DOHH2 (cell line): ENCODE results near the gene ULBP1.

ENCODE experiments used
- EZH2phosphoT487 ChIP-seq: fragments of 200-600 bp; sonication (generic); IDR thresholded peaks from 2 replicates; pipeline ENCODE4 v1.6.1; 2017; ENCODE audit warnings: borderline replicate concordance, mild to moderate bottlenecking, antibody characterized with exemption, low read length, moderate library complexity, mixed read lengths
- TF ChIP-seq, protein P1 (sequence below): fragments of 200-600 bp; sonication (generic); IDR thresholded peaks from one replicate; pipeline ENCODE4 v1.5.1; 2014; ENCODE audit warnings: antibody characterized with exemption, mild to moderate bottlenecking, low read depth, low read length; ENCODE audit not compliant: poor library complexity, severe bottlenecking

DNA sequence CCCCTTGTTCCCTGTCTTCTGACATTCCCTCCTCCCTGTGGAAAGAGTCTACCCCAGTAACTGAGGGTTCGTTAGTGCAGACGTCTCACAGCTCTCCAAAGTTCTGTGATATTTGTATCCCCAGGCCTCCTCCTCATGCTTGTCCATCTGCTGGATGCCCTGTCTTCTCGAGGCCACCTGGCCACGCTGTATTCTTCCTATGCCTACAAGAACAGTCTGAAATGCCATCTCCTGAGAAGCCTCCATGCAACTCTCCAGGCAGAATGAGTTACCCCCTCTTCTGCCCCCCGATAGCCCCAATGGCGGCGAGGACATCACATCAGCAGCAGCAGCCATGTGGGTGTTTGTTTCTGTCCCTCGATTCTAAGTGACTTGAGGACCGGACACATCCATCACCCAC, 12.6 kb upstream of the ULBP1 start:
- TF ChIP-seq, protein P1, sequence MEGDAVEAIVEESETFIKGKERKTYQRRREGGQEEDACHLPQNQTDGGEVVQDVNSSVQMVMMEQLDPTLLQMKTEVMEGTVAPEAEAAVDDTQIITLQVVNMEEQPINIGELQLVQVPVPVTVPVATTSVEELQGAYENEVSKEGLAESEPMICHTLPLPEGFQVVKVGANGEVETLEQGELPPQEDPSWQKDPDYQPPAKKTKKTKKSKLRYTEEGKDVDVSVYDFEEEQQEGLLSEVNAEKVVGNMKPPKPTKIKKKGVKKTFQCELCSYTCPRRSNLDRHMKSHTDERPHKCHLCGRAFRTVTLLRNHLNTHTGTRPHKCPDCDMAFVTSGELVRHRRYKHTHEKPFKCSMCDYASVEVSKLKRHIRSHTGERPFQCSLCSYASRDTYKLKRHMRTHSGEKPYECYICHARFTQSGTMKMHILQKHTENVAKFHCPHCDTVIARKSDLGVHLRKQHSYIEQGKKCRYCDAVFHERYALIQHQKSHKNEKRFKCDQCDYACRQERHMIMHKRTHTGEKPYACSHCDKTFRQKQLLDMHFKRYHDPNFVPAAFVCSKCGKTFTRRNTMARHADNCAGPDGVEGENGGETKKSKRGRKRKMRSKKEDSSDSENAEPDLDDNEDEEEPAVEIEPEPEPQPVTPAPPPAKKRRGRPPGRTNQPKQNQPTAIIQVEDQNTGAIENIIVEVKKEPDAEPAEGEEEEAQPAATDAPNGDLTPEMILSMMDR, result no peak
- TF ChIP-seq EZH2phosphoT487, result no peak
